ENCODE data around the gene ATN1.
A peak's percentile ranks its signal among the peaks of the same experiment; 100 is the strongest.
"Not testable (repeated sequence)": the region's sequence is repeated elsewhere in the genome, so short reads cannot be mapped to it uniquely, and the experiment has no call there.

ATN1 gene

GRCh38 chr12:6891646-6892001, 36.1 kb upstream of the ATN1 start:
- TF ChIP-seq POLR2AphosphoS5 (IDR thresholded peaks at IDR 0.05; ENCODE audit: low read depth, low read length) (no peak), TAF1 (IDR thresholded peaks at IDR 0.05; ENCODE audit: borderline replicate concordance, low read depth, low read length) (no peak), POLR2A (IDR thresholded peaks at IDR 0.05; ENCODE audit: low read depth, low read length) (no peak)
- FAIRE-seq (peak; percentile 48), DNase-seq (ENCODE audit: insufficient read length) (no peak)

GRCh38 chr12:6892683-6893082, 35.1 kb upstream of the ATN1 start:
- DNase-seq (ENCODE audit: insufficient read length); FAIRE-seq: not testable (repeated sequence)

GRCh38 chr12:6894321-6894720, 33.4 kb upstream of the ATN1 start:
- FAIRE-seq (no peak), DNase-seq (ENCODE audit: insufficient read length) (no peak)
- TF ChIP-seq POLR2AphosphoS5 (IDR thresholded peaks at IDR 0.05; ENCODE audit: low read depth, low read length) (no peak), TAF1 (IDR thresholded peaks at IDR 0.05; ENCODE audit: borderline replicate concordance, low read depth, low read length) (no peak), POLR2A (IDR thresholded peaks at IDR 0.05; ENCODE audit: low read depth, low read length) (no peak)

GRCh38 chr12:6896846-6897435, 30.8 kb upstream of the ATN1 start:
- TF ChIP-seq TAF1 (IDR thresholded peaks at IDR 0.05; ENCODE audit: borderline replicate concordance, low read depth, low read length) = no peak
- TF ChIP-seq POLR2A (IDR thresholded peaks at IDR 0.05; ENCODE audit: low read depth, low read length) = no peak
- no peak for TF ChIP-seq POLR2AphosphoS5 (IDR thresholded peaks at IDR 0.05; ENCODE audit: low read depth, low read length)
- no peak for FAIRE-seq
- no peak for DNase-seq (ENCODE audit: insufficient read length)

- FAIRE-seq (no peak), DNase-seq (ENCODE audit: insufficient read length) (no peak)
- no peak for TF ChIP-seq POLR2A (IDR thresholded peaks at IDR 0.05; ENCODE audit: low read depth, low read length)
- no peak for TF ChIP-seq TAF1 (IDR thresholded peaks at IDR 0.05; ENCODE audit: borderline replicate concordance, low read depth, low read length)
- TF ChIP-seq POLR2AphosphoS5 (IDR thresholded peaks at IDR 0.05; ENCODE audit: low read depth, low read length) = no peak
Observed at GRCh38 chr12:6899427-6899826, 28.3 kb upstream of the ATN1 start.

- DNase-seq (ENCODE audit: insufficient read length) = no peak
- TF ChIP-seq POLR2A (IDR thresholded peaks at IDR 0.05; ENCODE audit: low read depth, low read length) (no peak), POLR2AphosphoS5 (IDR thresholded peaks at IDR 0.05; ENCODE audit: low read depth, low read length) (no peak), TAF1 (IDR thresholded peaks at IDR 0.05; ENCODE audit: borderline replicate concordance, low read depth, low read length) (no peak)
- no peak for FAIRE-seq
Observed at GRCh38 chr12:6899837-6900519, 27.8 kb upstream of the ATN1 start.

GRCh38 chr12:6902448-6902847, 25.3 kb upstream of the ATN1 start:
- FAIRE-seq (no peak), DNase-seq (ENCODE audit: insufficient read length) (no peak)
- TF ChIP-seq POLR2AphosphoS5 (IDR thresholded peaks at IDR 0.05; ENCODE audit: low read depth, low read length) = no peak
- TF ChIP-seq TAF1 (IDR thresholded peaks at IDR 0.05; ENCODE audit: borderline replicate concordance, low read depth, low read length) = no peak
- TF ChIP-seq POLR2A (IDR thresholded peaks at IDR 0.05; ENCODE audit: low read depth, low read length) = no peak

GRCh38 chr12:6903722-6904121, 24.0 kb upstream of the ATN1 start:
- no peak for DNase-seq (ENCODE audit: insufficient read length)
- peak; percentile 85 for FAIRE-seq
- no peak for TF ChIP-seq TAF1 (IDR thresholded peaks at IDR 0.05; ENCODE audit: borderline replicate concordance, low read depth, low read length)
- no peak for TF ChIP-seq POLR2A (IDR thresholded peaks at IDR 0.05; ENCODE audit: low read depth, low read length)
- TF ChIP-seq POLR2AphosphoS5 (IDR thresholded peaks at IDR 0.05; ENCODE audit: low read depth, low read length) = no peak

GRCh38 chr12:6904280-6905276, 23.2 kb upstream of the ATN1 start, which contains the start of gene LRRC23:
Gene LRRC23 (plus strand): TSS chr12:6904822. CDS start chr12:6905634, 812 bp downstream.
- FAIRE-seq (peak; percentile 100), DNase-seq (ENCODE audit: insufficient read length) (peak; percentile 90)
- TF ChIP-seq POLR2AphosphoS5 (IDR thresholded peaks at IDR 0.05; ENCODE audit: low read depth, low read length) (0 out of 2 replicates have a peak, but pooled peaks have one; percentile 47), TAF1 (IDR thresholded peaks at IDR 0.05; ENCODE audit: borderline replicate concordance, low read depth, low read length) (no peak), POLR2A (IDR thresholded peaks at IDR 0.05; ENCODE audit: low read depth, low read length) (peak; percentile 24; the same call in 1 of the 2 replicates)

- DNase-seq (ENCODE audit: insufficient read length) (no peak), FAIRE-seq (peak; percentile 17)
- TF ChIP-seq TAF1 (IDR thresholded peaks at IDR 0.05; ENCODE audit: borderline replicate concordance, low read depth, low read length) (no peak), POLR2A (IDR thresholded peaks at IDR 0.05; ENCODE audit: low read depth, low read length) (no peak), POLR2AphosphoS5 (IDR thresholded peaks at IDR 0.05; ENCODE audit: low read depth, low read length) (no peak)
Observed at GRCh38 chr12:6905414-6906040, 22.2 kb upstream of the ATN1 start.

- FAIRE-seq; DNase-seq (ENCODE audit: insufficient read length): not testable (repeated sequence)
Observed at GRCh38 chr12:6908141-6908540, 19.6 kb upstream of the ATN1 start.

Measured in GM12892 (cell line).